Measurements from ENCODE around the gene KRT5. TPM values are rescaled to one million over a fixed set of nuclear protein-coding genes. Genes with fewer than 3 reads are reported as not detected.

The KRT5 gene
- total RNA-seq, 1 experiment from 2014 or later = 0.67 TPM

DNA sequence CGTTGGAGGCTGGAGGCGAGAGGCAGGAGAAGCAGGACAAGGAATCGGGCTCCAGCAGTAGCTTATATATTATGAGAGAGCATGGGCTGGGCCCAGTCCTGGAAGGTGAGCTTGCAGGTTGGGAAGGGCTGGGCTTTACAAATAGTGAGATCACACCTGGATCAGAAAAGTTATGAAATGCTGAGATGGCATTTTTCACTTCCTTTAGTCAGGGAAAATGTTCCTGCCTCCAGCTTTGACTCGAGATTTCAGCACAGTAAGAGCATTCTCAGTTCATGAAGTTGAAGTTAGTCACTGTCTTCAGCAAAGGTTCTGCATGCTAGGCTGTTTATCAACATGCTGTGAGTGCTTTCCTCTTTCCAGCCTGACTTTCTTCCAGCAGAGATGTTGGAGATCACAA is 46.4 kb downstream of the KRT5 start, which contains the start of gene KRT6C:
Gene KRT6C (minus strand): TSS at position 38 of the 400 bp plus-strand sequence. CDS start 68 bp downstream, outside the sequence.
- TF ChIP-seq EZH2 (IDR thresholded peaks at IDR 0.05; ENCODE audit: borderline replicate concordance, low read depth, low read length, poor library complexity, severe bottlenecking) = no peak
- TF ChIP-seq, protein P1, sequence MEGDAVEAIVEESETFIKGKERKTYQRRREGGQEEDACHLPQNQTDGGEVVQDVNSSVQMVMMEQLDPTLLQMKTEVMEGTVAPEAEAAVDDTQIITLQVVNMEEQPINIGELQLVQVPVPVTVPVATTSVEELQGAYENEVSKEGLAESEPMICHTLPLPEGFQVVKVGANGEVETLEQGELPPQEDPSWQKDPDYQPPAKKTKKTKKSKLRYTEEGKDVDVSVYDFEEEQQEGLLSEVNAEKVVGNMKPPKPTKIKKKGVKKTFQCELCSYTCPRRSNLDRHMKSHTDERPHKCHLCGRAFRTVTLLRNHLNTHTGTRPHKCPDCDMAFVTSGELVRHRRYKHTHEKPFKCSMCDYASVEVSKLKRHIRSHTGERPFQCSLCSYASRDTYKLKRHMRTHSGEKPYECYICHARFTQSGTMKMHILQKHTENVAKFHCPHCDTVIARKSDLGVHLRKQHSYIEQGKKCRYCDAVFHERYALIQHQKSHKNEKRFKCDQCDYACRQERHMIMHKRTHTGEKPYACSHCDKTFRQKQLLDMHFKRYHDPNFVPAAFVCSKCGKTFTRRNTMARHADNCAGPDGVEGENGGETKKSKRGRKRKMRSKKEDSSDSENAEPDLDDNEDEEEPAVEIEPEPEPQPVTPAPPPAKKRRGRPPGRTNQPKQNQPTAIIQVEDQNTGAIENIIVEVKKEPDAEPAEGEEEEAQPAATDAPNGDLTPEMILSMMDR (conservative IDR thresholded peaks at IDR 0.05; ENCODE audit: low read depth, low read length) = no peak
- POLR2A ChIA-PET (ENCODE audit: low non-redundant PET) = no interaction called here
- Histone ChIP-seq H3K27ac (ENCODE audit: low read depth, low read length, poor library complexity, severe bottlenecking) (no peak within 1 kb of the TSS), H3K36me3 (ENCODE audit: insufficient read depth, low read length, poor library complexity, severe bottlenecking) (no peaks in the 10 kb centered on the region), H3K4me1 (ENCODE audit: insufficient read depth, low read length, poor library complexity, severe bottlenecking) (no peaks in the 10 kb centered on the region), H3K9me3 (ENCODE audit: low read depth, low read length, poor library complexity, severe bottlenecking) (no peaks in the 10 kb centered on the region), H3K4me3 (ENCODE audit: low read depth, low read length, poor library complexity, severe bottlenecking) (no peak within 1 kb of the TSS), H3K27me3 (replicated peaks; ENCODE audit: insufficient read depth, low read depth, low read length, poor library complexity) (peaks cover 3% of the 10 kb centered on the region)
- CTCF ChIA-PET = no interaction called here
- no peak for DNase-seq (ENCODE audit: low spot score)
- no TSS peak for BruUV-seq (replicated peaks)
- intact Hi-C loops (cut with micrococcal nuclease; ENCODE audit: unreplicated experiment) = no loop called here

GRCh38 chr12:52469853-52470252 is 50.3 kb downstream of the KRT5 start:
- no peaks in the 10 kb centered on the region for H3K4me1 ChIP-seq (ENCODE audit: insufficient read depth, low read length, poor library complexity, severe bottlenecking)
- TF ChIP-seq, protein P1 (conservative IDR thresholded peaks at IDR 0.05; ENCODE audit: low read depth, low read length) = no peak
- no peak for TF ChIP-seq EZH2 (IDR thresholded peaks at IDR 0.05; ENCODE audit: borderline replicate concordance, low read depth, low read length, poor library complexity, severe bottlenecking)
- H3K36me3 ChIP-seq (ENCODE audit: insufficient read depth, low read length, poor library complexity, severe bottlenecking) = no peaks in the 10 kb centered on the region
- CTCF ChIA-PET = no interaction called here
- no peak overlapping the region for H3K4me3 ChIP-seq (ENCODE audit: low read depth, low read length, poor library complexity, severe bottlenecking)
- POLR2A ChIA-PET (ENCODE audit: low non-redundant PET) = no interaction called here
- H3K9me3 ChIP-seq (ENCODE audit: low read depth, low read length, poor library complexity, severe bottlenecking) = no peaks in the 10 kb centered on the region
- H3K27ac ChIP-seq (ENCODE audit: low read depth, low read length, poor library complexity, severe bottlenecking) = no peak overlapping the region
- peaks cover 10% of the 10 kb centered on the region for H3K27me3 ChIP-seq (replicated peaks; ENCODE audit: insufficient read depth, low read depth, low read length, poor library complexity)
- DNase-seq (ENCODE audit: low spot score) = no peak
- BruUV-seq (replicated peaks) = no TSS peak
- intact Hi-C loops (cut with micrococcal nuclease; ENCODE audit: unreplicated experiment) = no loop called here

DNA sequence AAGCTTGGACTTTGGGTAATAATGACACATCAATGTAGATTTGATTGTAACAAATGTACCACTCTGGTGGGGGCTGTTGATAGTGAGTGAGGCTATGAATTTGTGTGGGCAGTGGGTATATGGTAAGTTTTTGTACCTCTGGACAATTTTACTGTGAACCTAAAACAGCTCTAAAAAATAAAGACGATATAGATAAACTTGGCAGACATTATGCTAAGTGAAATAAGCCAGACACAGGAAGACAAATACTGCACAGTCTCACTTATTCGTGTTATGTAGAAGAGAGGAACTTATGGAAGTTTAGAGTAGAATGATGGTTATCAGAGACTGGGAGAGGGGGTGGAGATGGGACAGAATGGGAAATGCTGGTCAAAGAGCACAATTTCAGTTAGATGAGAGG is 55.3 kb downstream of the KRT5 start:
- H3K4me1 ChIP-seq (ENCODE audit: insufficient read depth, low read length, poor library complexity, severe bottlenecking) = no peaks in the 10 kb centered on the region
- no TSS peak for BruUV-seq (replicated peaks)

More for the DNA sequence above, 55.3 kb downstream of the KRT5 start:
- TF ChIP-seq EZH2 (IDR thresholded peaks at IDR 0.05; ENCODE audit: borderline replicate concordance, low read depth, low read length, poor library complexity, severe bottlenecking) = no peak
- TF ChIP-seq, protein P1 (conservative IDR thresholded peaks at IDR 0.05; ENCODE audit: low read depth, low read length) = no peak
- Histone ChIP-seq H3K27me3 (replicated peaks; ENCODE audit: insufficient read depth, low read depth, low read length, poor library complexity) (peaks cover 13% of the 10 kb centered on the region), H3K9me3 (ENCODE audit: low read depth, low read length, poor library complexity, severe bottlenecking) (no peaks in the 10 kb centered on the region), H3K4me3 (ENCODE audit: low read depth, low read length, poor library complexity, severe bottlenecking) (no peak overlapping the region), H3K36me3 (ENCODE audit: insufficient read depth, low read length, poor library complexity, severe bottlenecking) (no peaks in the 10 kb centered on the region), H3K27ac (ENCODE audit: low read depth, low read length, poor library complexity, severe bottlenecking) (no peak overlapping the region)
- POLR2A ChIA-PET (ENCODE audit: low non-redundant PET) = no interaction called here
- intact Hi-C loops (cut with micrococcal nuclease; ENCODE audit: unreplicated experiment) = no loop called here
- CTCF ChIA-PET = no interaction called here
- DNase-seq (ENCODE audit: low spot score) = no peak

Other genes with a start within 250 kb of the KRT5 start
- gene KRT86, start 245.7 kb downstream of the KRT5 start, total RNA-seq (2021) = not detected in 2 replicates
- gene KRT81, start 228.9 kb downstream of the KRT5 start, total RNA-seq (2021) = 0.20 and 0.30 TPM in 2 replicates
- gene KRT83, start 199.0 kb downstream of the KRT5 start, total RNA-seq (2021) = not detected in 2 replicates
- not detected in 2 replicates for gene KRT85, start 152.9 kb downstream of the KRT5 start, total RNA-seq (2021)
- not detected in 2 replicates for gene KRT84, start 134.7 kb downstream of the KRT5 start, total RNA-seq (2021)
- not detected in 2 replicates for gene KRT82, start 114.1 kb downstream of the KRT5 start, total RNA-seq (2021)
- not detected in 2 replicates for gene KRT75, start 86.0 kb downstream of the KRT5 start, total RNA-seq (2021)
- not detected in 2 replicates for gene KRT6B, start 68.2 kb downstream of the KRT5 start, total RNA-seq (2021)
- not detected in 2 replicates for gene KRT6C, start 46.6 kb downstream of the KRT5 start, total RNA-seq (2021)
- gene KRT6A, start 27.1 kb downstream of the KRT5 start, total RNA-seq (2021) = 0.24 TPM in 1 of 2 replicates, not detected in the other
- not detected in 2 replicates for gene KRT71, start 32.8 kb upstream of the KRT5 start, total RNA-seq (2021)
- gene KRT74, start 53.4 kb upstream of the KRT5 start, total RNA-seq (2021) = not detected in 2 replicates
- not detected in 2 replicates for gene KRT72, start 81.1 kb upstream of the KRT5 start, total RNA-seq (2021)
- not detected in 2 replicates for gene KRT73, start 98.2 kb upstream of the KRT5 start, total RNA-seq (2021)
- gene KRT2, start 131.8 kb upstream of the KRT5 start, total RNA-seq (2021) = not detected in 2 replicates
- not detected in 2 replicates for gene KRT1, start 160.0 kb upstream of the KRT5 start, total RNA-seq (2021)
- gene KRT77, start 183.1 kb upstream of the KRT5 start, total RNA-seq (2021) = not detected in 2 replicates

Measured in A673 (cell line).